Upper lobe of right lung (tissue), 1 donor: ENCODE results near the gene LRRK1. TPM values are rescaled to one million over a fixed set of nuclear protein-coding genes. Genes with fewer than 3 reads are reported as not detected.
A peak's percentile ranks its signal among the peaks of the same experiment; 100 is the strongest.

ENCODE experiments used
- ATAC-seq: fragments of 200-7000 bp; cut with Tn5 transposase; one replicate; pipeline ENCODE4 v1.9.1; 2020; ENCODE audit warnings: mild to moderate bottlenecking, moderate library complexity
- DNase-seq: peaks from one replicate; pipeline ENCODE4 v3.0.0-alpha.2; 2020
- H3K27ac ChIP-seq: fragments of 200-600 bp; one replicate; pipeline ENCODE4 v1.8.0; 2022
- H3K27me3 ChIP-seq: fragments of 200-600 bp; one replicate; pipeline ENCODE4 v1.8.0; 2022; ENCODE audit warnings: mild to moderate bottlenecking
- H3K36me3 ChIP-seq: fragments of 200-600 bp; one replicate; pipeline ENCODE4 v1.8.0; 2022
- H3K4me1 ChIP-seq: fragments of 200-600 bp; one replicate; pipeline ENCODE4 v1.8.0; 2022
- H3K4me3 ChIP-seq: fragments of 200-600 bp; one replicate; pipeline ENCODE4 v1.8.0; 2022; ENCODE audit warnings: mild to moderate bottlenecking
- H3K9me3 ChIP-seq: fragments of 200-600 bp; one replicate; pipeline ENCODE4 v1.8.0; 2022
- CTCF ChIP-seq: fragments of 200-600 bp; IDR thresholded peaks from one replicate; pipeline ENCODE4 v1.8.0; 2022; ENCODE audit warnings: antibody characterized with exemption
- intact Hi-C: fragments of 100-400 bp; cut with DNase I; formaldehyde crosslinking; loops from one replicate; pipeline ENCODE4 v1.11.0; 2022
- total RNA-seq: library from RNA; stranded (reverse); fragmentation: NEBNext Ultra II Directional; extraction: Animal tissue kit (Norgen Biotek cat#: 25700); gene quantifications from one replicate; pipeline ENCODE4 v1.2.1, GENCODE V29; 2021
- donor health status: DM: no; HTN: yes; CAD: no; lungs with severe emphysema.

The LRRK1 gene
- total RNA-seq, 1 donor from 2014 or later: 22.6 TPM

DNA sequence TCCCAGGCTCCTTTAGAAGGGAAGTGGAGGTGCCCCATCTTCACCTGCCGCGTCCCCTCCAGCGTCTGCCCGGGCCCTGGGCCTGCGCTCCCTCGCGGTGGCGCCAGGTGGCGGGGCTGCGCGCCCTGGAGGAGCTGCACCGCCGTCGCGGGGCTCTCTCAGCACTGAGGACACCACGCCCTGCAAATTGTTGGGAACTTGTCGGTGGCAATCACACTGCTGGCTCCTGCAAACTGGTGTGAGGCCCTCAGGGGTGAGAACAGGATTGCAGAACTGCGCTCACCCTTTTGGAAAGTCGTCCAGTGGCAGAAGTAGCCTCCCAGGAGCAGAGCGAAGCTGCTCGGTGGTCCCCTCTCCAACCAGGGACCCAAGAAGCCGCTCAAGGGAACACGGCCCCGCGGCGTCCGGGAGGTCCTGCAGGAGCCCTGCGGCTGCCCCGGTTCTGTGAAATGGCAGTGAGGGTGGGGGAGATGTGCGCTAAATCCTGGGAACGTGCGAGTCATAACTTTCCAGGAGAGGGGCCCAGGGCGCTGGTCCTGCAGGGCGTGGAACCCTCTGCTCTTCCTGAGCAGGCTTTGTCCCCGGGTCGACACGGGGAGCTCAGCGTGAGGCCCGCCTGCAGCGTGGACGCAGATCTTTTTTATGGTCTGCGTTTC is 995 bp upstream of the LRRK1 start:
- peak; percentile 93 for DNase-seq
- TF ChIP-seq CTCF: peak; percentile 93
- Histone ChIP-seq H3K36me3 (no peaks in the 10 kb centered on the region), H3K4me3 (peak overlapping the region; percentile 67), H3K27ac (peak overlapping the region; percentile 83), H3K4me1 (peaks cover 22% of the 10 kb centered on the region), H3K27me3 (no peaks in the 10 kb centered on the region), H3K9me3 (no peaks in the 10 kb centered on the region)
- ATAC-seq: peak; percentile 95
- intact Hi-C loops: no loop called here

DNA sequence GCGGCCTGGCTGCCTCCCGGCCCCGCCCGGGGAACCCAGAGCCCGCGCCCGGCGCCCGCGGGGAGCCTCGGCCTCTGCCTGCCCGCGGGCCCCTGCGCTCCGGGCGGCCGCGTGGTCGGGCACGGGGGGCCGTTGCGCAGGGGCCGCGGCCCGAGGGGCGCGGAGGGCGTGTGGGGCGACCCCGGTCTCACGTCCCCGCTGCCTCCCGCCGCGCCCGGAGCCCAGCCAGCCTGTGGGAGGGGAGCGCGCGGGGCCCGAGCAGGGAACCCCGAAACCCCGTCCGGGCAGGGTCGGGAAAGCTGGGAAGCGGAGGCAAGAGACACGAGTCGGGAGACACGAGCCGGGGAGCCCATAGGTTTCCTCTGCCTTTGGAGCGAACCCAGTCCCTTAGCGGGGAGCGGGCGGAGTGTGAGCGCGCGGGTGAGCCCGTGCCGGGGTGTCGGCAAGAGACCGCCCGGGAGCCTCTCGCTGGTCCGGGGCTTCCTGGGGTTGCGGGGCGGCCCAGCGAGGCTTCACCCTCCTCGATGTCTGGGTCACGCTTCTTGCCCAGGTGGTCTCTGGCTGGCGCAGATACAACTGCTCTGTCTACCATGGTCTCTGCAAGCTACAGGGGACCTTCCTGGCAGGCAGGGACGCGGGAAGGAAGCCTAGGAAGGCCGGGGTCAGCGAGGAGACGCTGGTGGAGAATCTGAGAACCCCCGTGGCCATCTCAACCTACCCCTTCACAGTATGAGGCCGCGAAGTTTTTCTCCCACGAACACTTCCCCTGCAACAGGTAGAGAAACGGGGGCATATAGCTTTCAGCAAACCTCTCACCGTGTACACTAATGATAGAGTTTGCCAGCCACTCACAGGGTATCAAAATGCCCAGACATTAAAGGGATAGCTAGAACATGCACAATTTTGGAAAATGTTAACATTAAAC is 586 bp downstream of the LRRK1 start:
- intact Hi-C loops: loop anchor here (5.0 kb wide), 1 partner anchor 83 kb away; no protein-coding TSS in a partner anchor
- Histone ChIP-seq H3K27me3 (no peaks in the 10 kb centered on the region), H3K9me3 (no peaks in the 10 kb centered on the region), H3K4me3 (peak overlapping the region; percentile 65), H3K36me3 (peaks cover 2% of the 10 kb centered on the region), H3K27ac (peak overlapping the region; percentile 63), H3K4me1 (peaks cover 19% of the 10 kb centered on the region)
- TF ChIP-seq CTCF: no peak
- ATAC-seq: peak; percentile 8
- peak; percentile 73 for DNase-seq

GRCh38 chr15:100920516-100921135 is 1.5 kb downstream of the LRRK1 start:
- intact Hi-C loops: loop anchor here (5.0 kb wide), 1 partner anchor 82 kb away; no protein-coding TSS in a partner anchor
- Histone ChIP-seq H3K9me3 (no peaks in the 10 kb centered on the region), H3K36me3 (peaks cover 11% of the 10 kb centered on the region), H3K27me3 (no peaks in the 10 kb centered on the region), H3K27ac (no peak overlapping the region), H3K4me1 (peaks cover 19% of the 10 kb centered on the region), H3K4me3 (no peak overlapping the region)
- no peak for ATAC-seq
- no peak for DNase-seq
- TF ChIP-seq CTCF: no peak

GRCh38 chr15:100922192-100923040 is 3.3 kb downstream of the LRRK1 start:
- no peaks in the 10 kb centered on the region for H3K9me3 ChIP-seq
- DNase-seq: no peak
- no peak for TF ChIP-seq CTCF
- intact Hi-C loops: loop anchor here (5.0 kb wide), 1 partner anchor 80 kb away; no protein-coding TSS in a partner anchor
- ATAC-seq: no peak
- peaks cover 18% of the 10 kb centered on the region for H3K36me3 ChIP-seq
- H3K4me3 ChIP-seq: no peak overlapping the region
- peaks cover 19% of the 10 kb centered on the region for H3K4me1 ChIP-seq
- no peak overlapping the region for H3K27ac ChIP-seq
- H3K27me3 ChIP-seq: no peaks in the 10 kb centered on the region

DNA sequence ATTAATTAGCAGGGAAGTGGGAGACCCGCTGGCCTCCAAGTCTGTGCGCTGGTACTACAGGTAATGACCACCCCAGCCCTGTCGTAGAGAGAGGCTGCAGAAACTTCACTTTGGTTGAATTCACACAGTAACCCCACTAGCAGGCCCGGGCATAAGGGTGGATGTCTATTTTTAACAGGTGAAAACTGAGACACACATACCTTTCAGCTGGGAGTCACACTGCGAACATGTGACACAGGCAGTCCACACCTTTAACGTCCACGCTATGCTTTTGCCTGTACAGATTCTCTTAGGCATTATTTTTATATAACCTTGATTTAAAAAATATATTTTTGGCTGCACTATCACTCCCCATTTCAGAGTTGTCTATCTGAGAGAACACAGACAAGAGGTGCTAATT is 3.9 kb downstream of the LRRK1 start:
- peaks cover 25% of the 10 kb centered on the region for H3K36me3 ChIP-seq
- TF ChIP-seq CTCF: no peak
- no peak overlapping the region for H3K27ac ChIP-seq
- peaks cover 12% of the 10 kb centered on the region for H3K4me1 ChIP-seq
- DNase-seq (no peak), ATAC-seq (no peak)
- intact Hi-C loops: loop anchor here (5.0 kb wide), 1 partner anchor 79 kb away; no protein-coding TSS in a partner anchor
- no peaks in the 10 kb centered on the region for H3K27me3 ChIP-seq
- H3K9me3 ChIP-seq: no peaks in the 10 kb centered on the region
- no peak overlapping the region for H3K4me3 ChIP-seq
